Measurements from ENCODE around the gene FADD.
"Not testable (repeated sequence)": the region's sequence is repeated elsewhere in the genome, so short reads cannot be mapped to it uniquely, and the experiment has no call there.

The FADD gene

DNA sequence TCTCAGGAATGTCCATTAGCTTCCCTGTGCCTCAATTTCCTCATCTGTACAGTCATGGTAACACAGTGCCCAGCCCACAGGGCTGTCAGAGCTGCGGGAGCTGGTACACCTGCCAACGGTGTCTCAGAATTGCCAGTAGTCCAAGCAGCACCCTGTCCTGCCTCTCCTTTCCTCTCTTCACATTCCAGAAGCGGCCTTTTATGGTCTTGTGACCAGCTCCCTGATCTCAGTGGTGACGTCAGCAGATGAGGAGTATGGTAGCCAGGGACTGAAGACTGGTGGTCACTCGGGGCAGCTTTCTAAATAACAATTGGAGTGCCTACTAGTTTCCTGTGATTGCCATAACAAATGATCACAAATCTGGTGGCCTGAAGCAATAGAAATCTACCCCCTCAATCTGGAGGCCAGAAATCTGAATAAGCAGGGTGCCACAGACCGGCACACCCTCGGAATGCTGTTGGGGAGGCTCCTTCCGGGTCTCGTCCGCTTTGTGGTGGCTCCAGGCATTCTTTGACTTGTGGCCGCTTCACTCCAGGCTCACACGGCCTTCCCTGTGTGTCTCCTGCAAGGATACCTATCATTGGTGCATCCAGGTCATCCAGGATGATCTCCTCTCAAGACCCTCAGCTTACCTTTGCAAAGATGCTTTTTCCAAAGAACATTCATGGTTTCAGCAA lies 2.1 kb downstream of the FADD start:
- no peak for DNase-seq (ENCODE audit: low spot score)

- no peak for DNase-seq (ENCODE audit: low spot score)
Observed at GRCh38 chr11:70205766-70206165, 2.7 kb downstream of the FADD start.

DNA sequence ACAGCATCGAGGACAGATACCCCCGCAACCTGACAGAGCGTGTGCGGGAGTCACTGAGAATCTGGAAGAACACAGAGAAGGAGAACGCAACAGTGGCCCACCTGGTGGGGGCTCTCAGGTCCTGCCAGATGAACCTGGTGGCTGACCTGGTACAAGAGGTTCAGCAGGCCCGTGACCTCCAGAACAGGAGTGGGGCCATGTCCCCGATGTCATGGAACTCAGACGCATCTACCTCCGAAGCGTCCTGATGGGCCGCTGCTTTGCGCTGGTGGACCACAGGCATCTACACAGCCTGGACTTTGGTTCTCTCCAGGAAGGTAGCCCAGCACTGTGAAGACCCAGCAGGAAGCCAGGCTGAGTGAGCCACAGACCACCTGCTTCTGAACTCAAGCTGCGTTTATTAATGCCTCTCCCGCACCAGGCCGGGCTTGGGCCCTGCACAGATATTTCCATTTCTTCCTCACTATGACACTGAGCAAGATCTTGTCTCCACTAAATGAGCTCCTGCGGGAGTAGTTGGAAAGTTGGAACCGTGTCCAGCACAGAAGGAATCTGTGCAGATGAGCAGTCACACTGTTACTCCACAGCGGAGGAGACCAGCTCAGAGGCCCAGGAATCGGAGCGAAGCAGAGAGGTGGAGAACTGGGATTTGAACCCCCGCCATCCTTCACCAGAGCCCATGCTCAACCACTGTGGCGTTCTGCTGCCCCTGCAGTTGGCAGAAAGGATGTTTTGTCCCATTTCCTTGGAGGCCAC lies 3.3 kb downstream of the FADD start:
- no peak for DNase-seq (ENCODE audit: low spot score)

- DNase-seq (ENCODE audit: low spot score): no peak
Observed at GRCh38 chr11:70206982-70207376, 3.9 kb downstream of the FADD start.

- no peak for DNase-seq (ENCODE audit: low spot score)
Observed at GRCh38 chr11:70207531-70208131, 4.5 kb downstream of the FADD start.

DNA sequence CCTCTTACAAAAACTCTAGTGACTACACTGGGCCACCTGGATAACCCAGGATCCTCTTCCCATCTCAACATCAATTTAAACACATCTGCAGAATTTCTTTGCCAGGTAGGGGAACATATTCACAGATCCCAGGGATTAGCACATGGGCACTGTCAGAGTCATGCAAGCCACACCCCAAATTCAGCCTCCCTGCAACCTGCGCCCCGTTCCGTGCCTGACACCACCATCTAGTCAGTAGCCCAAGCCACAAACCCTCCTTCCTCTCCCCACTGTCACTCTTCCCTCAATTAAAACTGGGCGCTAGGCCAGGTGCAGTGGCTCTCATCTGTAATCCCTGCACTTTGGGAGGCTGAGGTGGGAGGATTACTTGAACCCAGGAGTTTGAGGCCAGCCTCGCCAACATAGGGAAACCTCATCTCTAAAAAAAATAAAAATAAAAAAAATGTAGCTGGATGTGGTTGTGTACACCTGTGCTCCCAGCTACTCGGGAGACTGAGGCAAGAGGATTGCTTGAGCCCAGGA lies 6.4 kb downstream of the FADD start:
- DNase-seq (ENCODE audit: low spot score): no peak

DNA sequence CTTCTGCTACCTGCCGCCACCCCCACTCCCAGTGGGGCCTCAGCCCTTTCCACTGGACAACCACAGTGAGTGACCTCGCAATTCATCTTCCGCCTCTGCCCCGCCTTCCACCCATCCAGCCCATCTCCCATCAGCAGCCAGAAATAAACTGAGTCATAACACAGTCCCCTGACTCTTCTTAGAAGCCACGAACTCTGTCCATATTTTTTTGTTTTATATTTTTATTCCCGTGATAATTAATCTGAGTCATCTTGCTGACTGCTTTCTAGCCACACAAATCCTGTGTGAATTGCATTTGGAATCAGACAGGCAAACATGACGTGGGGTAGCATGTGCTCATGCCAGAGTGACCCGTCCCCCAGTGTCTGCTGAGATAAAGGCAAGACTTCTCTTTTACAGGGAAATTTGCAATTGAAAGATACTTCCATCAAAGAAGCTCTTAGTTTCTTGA lies 7.0 kb downstream of the FADD start:
- DNase-seq (ENCODE audit: low spot score): no peak

DNA sequence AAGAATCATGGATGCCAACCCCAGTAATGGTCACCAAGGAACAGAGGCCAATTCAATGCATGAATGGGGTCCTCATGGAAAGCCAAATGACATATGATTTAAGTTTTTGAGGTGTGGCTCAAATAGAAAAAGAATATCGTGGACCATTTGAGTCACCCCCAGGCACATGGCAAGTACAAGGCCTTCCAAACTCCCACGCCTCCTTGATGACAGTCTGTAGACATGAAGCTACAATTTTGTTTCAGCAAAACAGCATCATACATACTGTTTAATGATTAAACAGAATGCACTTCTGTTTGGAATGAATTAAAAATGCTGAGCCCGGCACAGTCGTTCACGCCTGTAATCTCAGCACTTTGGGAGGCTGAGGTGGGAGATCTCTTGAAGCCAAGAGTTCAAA lies 7.4 kb downstream of the FADD start:
- DNase-seq (ENCODE audit: low spot score): no peak

GRCh38 chr11:70212227-70212811 lies 9.2 kb downstream of the FADD start:
- DNase-seq (ENCODE audit: low spot score): no peak

DNA sequence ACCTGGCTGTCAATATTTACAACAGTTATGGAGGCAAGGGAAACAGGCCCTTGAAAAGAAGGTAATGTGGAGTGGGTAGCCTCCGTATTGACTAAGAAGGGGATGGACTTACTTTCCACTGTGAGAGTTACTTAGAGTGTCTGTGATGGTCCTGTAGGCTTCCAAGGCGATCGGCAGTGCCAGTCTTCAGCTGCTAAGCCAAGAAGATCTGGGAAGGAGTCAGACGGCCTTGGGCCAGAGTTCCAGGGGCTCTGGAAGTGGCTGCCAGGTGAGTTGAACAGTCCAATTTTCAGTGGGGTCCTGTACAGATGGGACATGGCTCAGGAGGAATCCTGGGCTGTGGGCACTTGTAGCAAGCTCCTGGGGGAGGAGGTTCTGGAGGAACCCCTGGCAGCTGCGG lies 14.3 kb downstream of the FADD start:
- DNase-seq (ENCODE audit: low spot score): not testable (repeated sequence)

DNA sequence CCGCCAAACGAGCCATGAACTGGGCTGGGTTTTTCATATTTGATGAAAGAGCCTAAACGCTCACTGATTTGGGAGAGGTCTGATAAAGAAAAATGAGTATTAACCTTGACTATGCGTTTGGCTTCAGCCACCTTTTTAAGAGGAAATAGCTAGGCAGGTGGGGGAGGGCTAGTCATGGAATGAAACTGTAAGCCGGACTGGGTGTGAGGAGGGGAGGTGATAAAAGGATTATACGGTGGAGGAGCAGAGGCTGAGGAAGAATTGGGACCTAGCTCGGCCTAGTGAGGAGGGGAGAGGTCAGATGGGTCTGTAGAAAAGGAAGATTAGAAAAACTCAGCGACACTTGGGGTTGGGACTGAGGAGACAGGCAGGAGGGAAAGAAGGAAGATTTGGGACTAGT lies 15.0 kb downstream of the FADD start:
- not testable (repeated sequence) for DNase-seq (ENCODE audit: low spot score)

DNA sequence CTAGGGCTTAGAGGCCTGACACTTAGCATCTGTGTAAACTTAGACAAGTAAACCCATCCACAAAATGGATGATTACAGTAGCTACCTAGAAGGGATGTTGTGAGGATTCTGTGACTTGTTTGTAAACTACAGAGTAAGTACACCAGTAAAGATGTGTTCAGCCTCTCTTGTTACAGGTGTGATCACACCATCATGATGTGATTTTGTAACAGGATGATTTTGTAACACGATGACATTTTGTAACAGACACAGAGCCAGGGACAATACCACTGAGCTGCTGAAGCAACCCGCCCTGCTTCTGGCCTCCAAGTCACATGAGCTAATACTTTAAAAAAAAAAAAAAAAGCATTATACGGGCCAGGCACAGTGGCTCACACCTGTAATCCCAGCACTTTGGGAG lies 17.0 kb downstream of the FADD start:
- DNase-seq (ENCODE audit: low spot score): no peak

DNA sequence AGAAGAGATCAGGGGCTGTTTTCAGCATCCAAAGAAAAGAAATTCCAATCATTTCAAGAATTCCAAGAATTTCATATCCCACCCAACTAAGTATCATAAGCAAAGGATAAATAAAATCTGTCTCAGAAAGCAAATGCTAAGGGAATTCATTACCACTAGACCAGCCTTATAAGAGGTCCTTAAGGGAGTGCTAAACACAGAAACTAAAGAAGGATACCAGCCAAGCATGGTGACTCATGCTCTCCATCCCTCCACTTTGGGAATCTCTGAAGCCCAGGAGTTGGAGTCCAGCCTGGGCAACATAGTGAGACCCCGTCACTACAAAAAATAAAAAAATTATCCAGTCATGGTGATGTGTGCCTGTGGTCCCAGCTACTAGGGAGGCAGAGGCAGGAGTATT lies 17.8 kb downstream of the FADD start:
- no peak for DNase-seq (ENCODE audit: low spot score)

DNA sequence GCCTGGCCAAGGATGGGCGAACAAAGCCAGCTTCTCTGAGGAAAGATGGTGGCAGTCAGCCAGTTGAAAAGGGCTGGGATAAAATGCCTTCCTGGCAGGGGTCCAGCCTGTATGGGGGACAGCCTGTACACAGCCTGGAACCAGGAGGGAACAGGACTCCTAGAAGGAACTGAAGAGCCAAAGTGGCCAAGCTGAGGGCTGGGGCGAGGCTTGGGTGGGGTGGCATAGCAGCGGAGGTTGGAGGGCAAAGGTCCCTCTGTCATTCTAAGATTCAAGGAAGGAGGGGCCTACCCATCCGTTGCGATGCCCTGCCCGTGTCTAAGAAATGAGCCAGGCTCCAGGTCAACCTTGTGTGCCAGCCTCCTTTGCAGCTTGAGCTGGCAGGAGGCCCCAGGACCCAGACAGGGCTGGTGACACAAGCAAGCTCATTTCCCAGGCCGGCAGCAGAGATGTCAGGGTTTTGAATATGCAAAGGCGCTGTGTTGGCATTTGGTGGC lies 22.6 kb downstream of the FADD start:
- DNase-seq (ENCODE audit: low spot score): no peak

GRCh38 chr11:70226183-70226582 lies 23.1 kb downstream of the FADD start:
- no peak for DNase-seq (ENCODE audit: low spot score)

DNA sequence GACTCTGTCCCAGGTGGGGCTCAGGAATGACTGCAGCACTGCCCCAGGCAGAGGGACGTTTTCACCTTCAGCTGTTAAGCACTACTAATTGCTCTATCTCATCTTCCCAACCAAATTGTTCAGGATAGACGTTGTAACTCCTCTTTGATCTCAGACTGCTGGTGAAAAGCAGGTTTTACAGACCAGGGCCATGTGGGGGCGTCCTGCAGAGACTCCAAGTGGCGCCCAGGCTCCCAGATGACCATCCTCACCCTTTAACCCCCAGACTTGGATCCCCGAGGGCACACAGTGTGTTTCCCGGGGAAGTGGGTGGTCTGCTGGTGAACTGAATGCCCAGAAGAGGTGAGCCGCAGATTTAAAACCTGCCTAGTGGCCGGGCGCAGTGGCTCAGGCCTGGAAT lies 23.9 kb downstream of the FADD start:
- DNase-seq (ENCODE audit: low spot score): no peak

DNA sequence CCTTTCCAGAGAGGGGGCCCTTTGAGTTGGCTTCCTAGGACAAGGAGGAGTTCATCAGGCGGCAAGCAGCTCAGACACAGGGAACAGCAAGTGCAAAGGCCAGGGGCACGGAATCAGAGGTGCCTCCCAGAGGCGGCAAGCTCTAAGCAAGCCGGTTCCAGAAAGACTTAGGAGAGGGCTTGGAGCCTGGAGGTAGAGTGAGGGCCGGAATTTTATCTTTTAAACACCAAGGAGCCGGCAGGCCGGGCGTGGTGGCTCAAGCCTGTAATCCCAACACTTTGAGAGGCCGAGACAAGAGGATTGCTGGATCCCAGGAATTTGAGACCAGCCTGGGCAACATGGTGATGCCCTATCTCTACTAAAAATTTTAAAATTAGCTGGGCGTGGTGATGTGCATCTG lies 26.6 kb downstream of the FADD start:
- DNase-seq (ENCODE audit: low spot score): no peak

GRCh38 chr11:70230151-70230839 lies 27.2 kb downstream of the FADD start:
- DNase-seq (ENCODE audit: low spot score): no peak

DNA sequence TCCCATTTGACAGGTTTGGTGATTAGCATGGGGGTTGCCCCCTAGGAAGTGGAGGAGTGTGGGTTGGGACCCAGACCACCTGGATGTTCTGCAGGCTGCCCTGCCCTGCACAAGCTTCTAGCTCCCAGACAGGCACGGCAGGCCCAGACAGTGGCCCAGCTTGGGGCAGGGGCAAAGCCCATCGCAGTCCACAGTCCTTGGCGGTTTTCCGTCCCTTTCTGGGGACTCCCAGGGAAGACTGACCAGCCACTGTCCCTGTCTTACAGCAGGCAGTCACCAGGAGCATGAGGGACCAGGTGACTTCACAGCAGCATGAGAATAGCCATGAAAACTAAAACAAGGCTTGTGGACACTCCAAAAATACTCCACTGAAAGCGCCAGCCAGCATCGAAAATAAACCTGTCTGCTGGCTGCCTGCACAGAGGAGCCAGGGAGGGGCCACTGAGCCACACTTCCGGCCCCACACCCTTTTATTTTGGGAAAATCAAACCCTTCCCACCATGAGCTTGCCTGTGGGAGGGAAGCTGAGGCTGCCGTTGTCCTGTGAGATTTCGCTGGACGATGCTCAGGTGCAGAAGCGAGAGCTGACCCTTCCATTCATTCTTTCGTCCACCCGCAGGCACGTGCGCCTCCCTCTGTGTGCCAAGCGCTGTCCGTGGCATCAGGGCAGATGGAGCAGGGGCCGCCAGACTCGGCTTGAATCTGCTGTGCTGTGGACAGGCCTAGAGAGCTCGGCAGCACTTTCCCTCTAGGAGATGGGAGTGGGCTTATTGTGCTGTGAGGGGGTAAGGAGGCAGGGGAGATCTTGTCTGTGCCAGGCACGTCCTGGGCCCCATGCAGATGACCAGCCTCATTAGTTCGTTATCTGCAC lies 28.0 kb downstream of the FADD start:
- DNase-seq (ENCODE audit: low spot score): no peak

GRCh38 chr11:70233034-70233433 lies 29.9 kb downstream of the FADD start:
- DNase-seq (ENCODE audit: low spot score): no peak

DNA sequence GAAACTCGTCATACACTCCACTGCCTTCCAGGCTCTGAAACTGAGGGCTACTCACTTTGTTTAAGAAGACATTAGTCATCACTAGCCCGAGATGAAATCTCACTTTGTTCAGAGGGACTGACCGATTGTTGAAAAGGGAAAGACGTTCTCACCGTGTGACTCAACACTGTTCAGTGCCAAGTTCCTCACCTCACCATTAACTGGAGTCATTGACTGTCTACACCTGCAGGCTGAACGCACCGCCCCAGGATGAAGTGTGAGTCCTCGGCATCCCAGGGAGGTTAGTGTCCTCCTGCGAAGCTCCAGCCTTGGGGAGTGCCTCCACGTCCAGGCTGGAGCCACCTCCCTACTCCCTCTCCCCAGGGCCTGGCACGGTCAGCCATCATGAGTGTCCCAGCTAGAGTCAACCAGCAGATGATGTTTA lies 30.4 kb downstream of the FADD start:
- no peak for DNase-seq (ENCODE audit: low spot score)

Data from putamen (tissue), 1 donor.